ENCODE results near the gene SHFL. TPM values are rescaled to one million over a fixed set of nuclear protein-coding genes. Genes with fewer than 3 reads are reported as not detected.

Gene SHFL
- polyA plus RNA-seq, 1 of the 3 experiments (the other 2 are of a cell fraction): 36.6 TPM

DNA sequence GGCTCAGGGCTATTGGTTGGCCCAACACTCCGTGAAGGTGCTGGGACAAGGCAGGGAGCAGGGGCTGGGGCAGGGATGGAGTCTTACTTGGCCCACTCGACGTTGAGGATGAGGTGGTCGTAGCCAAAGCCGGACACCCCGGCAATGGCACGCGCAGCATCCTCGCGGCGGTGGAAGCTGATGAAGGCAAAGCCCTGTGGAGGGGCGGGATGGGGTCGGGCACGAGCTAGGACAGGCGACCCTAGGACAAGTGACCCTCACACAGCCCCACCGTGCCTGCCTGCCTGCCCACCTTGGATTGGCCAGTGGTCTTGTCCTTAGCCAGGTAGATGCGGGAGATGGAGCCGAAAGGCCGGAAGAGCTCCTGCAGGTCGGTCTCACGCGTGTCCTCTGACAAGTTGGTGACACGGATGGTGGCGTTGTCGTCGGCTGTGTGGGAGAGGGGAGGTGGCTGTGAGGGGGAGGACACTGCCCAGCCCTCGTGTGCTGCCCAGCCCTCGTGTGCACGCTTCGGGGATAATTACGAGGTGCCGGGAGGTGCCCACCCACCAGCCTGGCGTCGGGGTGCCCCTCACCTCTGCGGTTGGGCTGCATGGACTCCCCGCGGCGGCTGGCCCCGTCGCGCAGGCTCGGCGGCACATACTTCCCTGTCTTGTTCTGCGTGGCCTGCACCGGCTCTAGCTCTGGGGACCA lies 29.4 kb downstream of the SHFL start:
- H3F3A ChIP-seq (replicated peaks; ENCODE audit: insufficient read depth): peaks cover 29% of the 10 kb centered on the region
- H3K4me1 ChIP-seq (ENCODE audit: control insufficient read depth in 1 of 2, insufficient read depth in 2 of 2, low read depth in 1 of 2, low read length in 1 of 2): peaks cover 0 to 13% of the 10 kb centered on the region in 2 experiments; a peak in 1 of 4 replicates
- peaks cover 25% of the 10 kb centered on the region for H3K79me2 ChIP-seq (ENCODE audit: insufficient read depth)
- H3K4me2 ChIP-seq: no peak overlapping the region
- no peaks in the 10 kb centered on the region for H3K27me3 ChIP-seq (ENCODE audit: insufficient read depth)
- peak; percentile 4 for TF ChIP-seq CHD2 (IDR thresholded peaks at IDR 0.05; ENCODE audit: low read length, partially characterized antibody)
- peak; percentile 35 for TF ChIP-seq PBX3 (IDR thresholded peaks at IDR 0.05)
- peak; percentile 24; the same call in 1 of the 2 replicates for TF ChIP-seq POLR2AphosphoS5 (IDR thresholded peaks at IDR 0.05; ENCODE audit: low read depth, low read length)
- TF ChIP-seq, protein P1, sequence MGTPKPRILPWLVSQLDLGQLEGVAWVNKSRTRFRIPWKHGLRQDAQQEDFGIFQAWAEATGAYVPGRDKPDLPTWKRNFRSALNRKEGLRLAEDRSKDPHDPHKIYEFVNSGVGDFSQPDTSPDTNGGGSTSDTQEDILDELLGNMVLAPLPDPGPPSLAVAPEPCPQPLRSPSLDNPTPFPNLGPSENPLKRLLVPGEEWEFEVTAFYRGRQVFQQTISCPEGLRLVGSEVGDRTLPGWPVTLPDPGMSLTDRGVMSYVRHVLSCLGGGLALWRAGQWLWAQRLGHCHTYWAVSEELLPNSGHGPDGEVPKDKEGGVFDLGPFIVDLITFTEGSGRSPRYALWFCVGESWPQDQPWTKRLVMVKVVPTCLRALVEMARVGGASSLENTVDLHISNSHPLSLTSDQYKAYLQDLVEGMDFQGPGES (IDR thresholded peaks at IDR 0.05; ENCODE audit: low read depth, low read length): no peak
- no peak for TF ChIP-seq GABPA (IDR thresholded peaks at IDR 0.05; ENCODE audit: low read depth)
- H3K9ac ChIP-seq: no peak overlapping the region
- peak; percentile 37 for DNase-seq
- no peaks in the 10 kb centered on the region for H3K9me2 ChIP-seq
- H3K27ac ChIP-seq (ENCODE audit: low read depth in 2 of 2, low read length in 1 of 2): peak overlapping the region in 1 of 2 experiments; percentile 6; a peak in 1 of 4 replicates
- H4K20me1 ChIP-seq (ENCODE audit: insufficient read depth): peaks cover 11% of the 10 kb centered on the region; the same call in 1 of the 2 replicates
- no peaks in the 10 kb centered on the region for H3K9me3 ChIP-seq
- H3K4me3 ChIP-seq (ENCODE audit: low read depth in 2 of 2, low read length in 1 of 2): no peak overlapping the region
- POLR2A ChIA-PET: interaction anchor here (0.7 to 4.5 kb wide), 7 partner anchors 8 to 134 kb away, joined by 3 to 35 read pairs (median 5); partner anchors contain the start of genes DNMT1 and PPAN
- peaks cover 14 to 47% of the 10 kb centered on the region in 2 experiments for H3K36me3 ChIP-seq (replicated peaks in 1 of 2; ENCODE audit: control insufficient read depth in 1 of 2, insufficient read depth in 2 of 2, low read length in 1 of 2)
- CTCF ChIA-PET: interaction anchor here (2.7 to 6.4 kb wide), 2 partner anchors 8 to 134 kb away, joined by 14 to 58 read pairs; partner anchors contain the start of gene PPAN
- WGBS (ENCODE audit: low lambda C conversion rate): 93% methylated on average over 26 of the region's 45 CpGs
- H2AFZ ChIP-seq (ENCODE audit: low read depth): no peak overlapping the region

DNA sequence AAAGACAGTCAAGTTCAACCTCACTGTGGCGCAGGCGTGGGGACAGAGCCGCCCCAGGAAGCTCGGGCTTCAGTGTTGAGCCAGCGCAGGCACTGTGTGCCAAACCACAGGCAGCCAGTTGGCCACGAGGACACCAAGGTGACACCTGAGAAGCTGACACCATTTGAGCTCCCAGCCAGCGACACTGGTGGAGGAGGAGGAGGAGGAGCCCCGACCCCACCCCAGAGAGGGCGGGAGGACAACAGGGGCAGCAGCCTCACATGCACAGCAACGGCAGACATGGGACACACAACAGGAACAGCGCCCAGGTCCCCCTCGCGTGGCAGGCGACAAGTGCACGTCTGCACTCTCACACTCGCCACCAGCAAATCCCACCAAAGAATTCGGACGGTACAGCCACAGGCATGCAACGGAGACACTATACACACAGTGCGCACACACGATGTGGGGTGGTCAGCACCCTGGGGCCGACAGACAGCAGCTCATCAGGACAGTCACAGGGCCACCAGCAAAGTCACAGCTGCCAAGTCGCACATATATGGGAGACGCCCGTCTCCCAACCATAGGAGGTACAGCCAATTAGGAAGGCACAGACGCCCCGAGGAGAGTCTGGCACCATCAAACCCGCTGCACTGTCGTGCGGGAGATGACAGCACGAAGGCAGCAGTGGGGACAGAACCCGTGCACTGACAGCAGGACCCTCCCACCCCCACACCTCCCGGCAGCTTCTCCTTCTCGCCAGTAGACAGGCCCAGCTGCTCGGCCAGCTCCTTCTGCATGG lies 30.2 kb downstream of the SHFL start:
- ChIA-PET CTCF (interaction anchor here (1.4 to 6.4 kb wide), 3 partner anchors 8 to 133 kb away, joined by 7 to 58 read pairs (median 14); partner anchors contain the start of gene PPAN), POLR2A (interaction anchor here (0.7 to 4.5 kb wide), 7 partner anchors 9 to 136 kb away, joined by 3 to 35 read pairs (median 3); partner anchors contain the start of genes DNMT1, MRPL4 and PPAN)
- TF ChIP-seq RCOR1 (IDR thresholded peaks at IDR 0.05; ENCODE audit: low read length) (no peak), FOXM1 (IDR thresholded peaks at IDR 0.05; ENCODE audit: low read depth) (no peak)
- TF ChIP-seq, protein P2, sequence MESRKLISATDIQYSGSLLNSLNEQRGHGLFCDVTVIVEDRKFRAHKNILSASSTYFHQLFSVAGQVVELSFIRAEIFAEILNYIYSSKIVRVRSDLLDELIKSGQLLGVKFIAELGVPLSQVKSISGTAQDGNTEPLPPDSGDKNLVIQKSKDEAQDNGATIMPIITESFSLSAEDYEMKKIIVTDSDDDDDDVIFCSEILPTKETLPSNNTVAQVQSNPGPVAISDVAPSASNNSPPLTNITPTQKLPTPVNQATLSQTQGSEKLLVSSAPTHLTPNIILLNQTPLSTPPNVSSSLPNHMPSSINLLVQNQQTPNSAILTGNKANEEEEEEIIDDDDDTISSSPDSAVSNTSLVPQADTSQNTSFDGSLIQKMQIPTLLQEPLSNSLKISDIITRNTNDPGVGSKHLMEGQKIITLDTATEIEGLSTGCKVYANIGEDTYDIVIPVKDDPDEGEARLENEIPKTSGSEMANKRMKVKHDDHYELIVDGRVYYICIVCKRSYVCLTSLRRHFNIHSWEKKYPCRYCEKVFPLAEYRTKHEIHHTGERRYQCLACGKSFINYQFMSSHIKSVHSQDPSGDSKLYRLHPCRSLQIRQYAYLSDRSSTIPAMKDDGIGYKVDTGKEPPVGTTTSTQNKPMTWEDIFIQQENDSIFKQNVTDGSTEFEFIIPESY (IDR thresholded peaks at IDR 0.05; ENCODE audit: borderline replicate concordance, low read depth): no peak
- H3K36me3 ChIP-seq (replicated peaks in 1 of 2; ENCODE audit: control insufficient read depth in 1 of 2, insufficient read depth in 2 of 2, low read length in 1 of 2): peaks cover 12 to 39% of the 10 kb centered on the region in 2 experiments
- peaks cover 25% of the 10 kb centered on the region for H3K79me2 ChIP-seq (ENCODE audit: insufficient read depth)
- peaks cover 11% of the 10 kb centered on the region; the same call in 1 of the 2 replicates for H4K20me1 ChIP-seq (ENCODE audit: insufficient read depth)
- no peaks in the 10 kb centered on the region for H3K9me2 ChIP-seq
- H3K4me2 ChIP-seq: no peak overlapping the region
- no peak overlapping the region for H3K9ac ChIP-seq
- DNase-seq: no peak
- no peaks in the 10 kb centered on the region for H3K27me3 ChIP-seq (ENCODE audit: insufficient read depth)
- no peaks in the 10 kb centered on the region for H3K9me3 ChIP-seq
- H3K4me1 ChIP-seq (ENCODE audit: control insufficient read depth in 1 of 2, insufficient read depth in 2 of 2, low read depth in 1 of 2, low read length in 1 of 2): peaks cover 3 to 13% of the 10 kb centered on the region in 2 experiments; a peak in 1 of 4 replicates
- H3K27ac ChIP-seq (ENCODE audit: low read depth in 2 of 2, low read length in 1 of 2): no peak overlapping the region
- H3K4me3 ChIP-seq (ENCODE audit: low read depth in 2 of 2, low read length in 1 of 2): no peak overlapping the region
- peaks cover 36% of the 10 kb centered on the region for H3F3A ChIP-seq (replicated peaks; ENCODE audit: insufficient read depth)
- WGBS (ENCODE audit: low lambda C conversion rate): 84% methylated on average over 16 of the region's 35 CpGs
- no peak overlapping the region for H2AFZ ChIP-seq (ENCODE audit: low read depth)
